Tibial nerve (tissue), 4 donors: ENCODE results near the gene MAP2K2. TPM values are rescaled to one million over a fixed set of nuclear protein-coding genes. Genes with fewer than 3 reads are reported as not detected.

Source experiments
- DNase-seq, 2 donors: peaks; one replicate each; pipeline ENCODE4 v3.0.0-alpha.2; 2019; ENCODE audit warnings: low spot score in 2 of 2
- H3K27ac ChIP-seq, 4 donors: fragments of 200-600 bp; sonication (generic) in 3 of 4; one replicate each; pipeline ENCODE4 v1.5.1; 2017 to 2019; ENCODE audit warnings: mild to moderate bottlenecking in 1 of 4
- H3K27me3 ChIP-seq, 2 donors: fragments of 200-600 bp; sonication (generic) in 1 of 2; one replicate each; pipeline versions ENCODE4 v1.5.1 to v1.6.0; 2017 to 2019
- H3K36me3 ChIP-seq, 3 donors: fragments of 200-600 bp; sonication (generic); one replicate each; pipeline ENCODE4 v1.5.1; 2018 to 2019
- H3K4me1 ChIP-seq, 4 donors: fragments of 200-600 bp; sonication (generic) in 3 of 4; one replicate each; pipeline ENCODE4 v1.5.1; 2017 to 2019
- H3K4me3 ChIP-seq, 4 donors: fragments of 200-600 bp; sonication (generic) in 3 of 4; one replicate each; pipeline ENCODE4 v1.5.1; 2017 to 2019; ENCODE audit warnings: mild to moderate bottlenecking in 1 of 4, moderate library complexity in 1 of 4
- H3K9me3 ChIP-seq, 4 donors: fragments of 200-600 bp; sonication (generic) in 3 of 4; one replicate each; pipeline ENCODE4 v1.5.1; 2017 to 2019
- CTCF ChIP-seq, 5 experiments: fragments of 200-600 bp in 3 of 5; fragments of 450-650 bp in 2 of 5; sonication (generic) in 3 of 5; IDR thresholded peaks; one replicate each; pipeline ENCODE4 v1.5.1; 2016 to 2019; ENCODE audit warnings: antibody characterized with exemption in 5 of 5, mild to moderate bottlenecking in 3 of 5, moderate library complexity in 2 of 5
- EP300 ChIP-seq, 2 donors: sonication (generic); formaldehyde crosslinking; IDR thresholded peaks; one replicate each; pipeline ENCODE4 v1.6.1; 2017; ENCODE audit warnings: antibody characterized with exemption in 2 of 2, mild to moderate bottlenecking in 1 of 2
- POLR2A ChIP-seq, 2 donors: fragments of 450-650 bp; IDR thresholded peaks; one replicate each; pipeline ENCODE4 v1.6.1; 2017; ENCODE audit warnings: antibody characterized with exemption in 2 of 2, mild to moderate bottlenecking in 2 of 2, moderate library complexity in 2 of 2
- WGBS, 2 donors: methylation state at CpG; one replicate each; pipeline ENCODE4 v1.1.5; 2018; 5-methylcytosine and 5-hydroxymethylcytosine counted together
- total RNA-seq, 4 donors: library from RNA; depleted of rRNA; stranded (reverse); fragments of >200 nt; gene quantifications; one replicate each; pipeline ENCODE4 v1.1.0, GENCODE V29; 2016

Gene MAP2K2
- total RNA-seq, 4 donors from 2014 or later: 36.9 to 128 (median 75.0) TPM

- TF ChIP-seq POLR2A (IDR thresholded peaks at IDR 0.05) (no peak), CTCF (IDR thresholded peaks at IDR 0.05) (no peak), EP300 (IDR thresholded peaks at IDR 0.05) (no peak)
- Histone ChIP-seq H3K4me3 (no peak overlapping the region), H3K4me1 (peaks cover 0 to 92% (median 52%) of the 10 kb centered on the region in 4 donors), H3K36me3 (peaks cover 14 to 59% (median 16%) of the 10 kb centered on the region in 3 donors), H3K27ac (peak overlapping the region in 1 of 4 donors; percentile 24), H3K27me3 (no peaks in the 10 kb centered on the region), H3K9me3 (no peaks in the 10 kb centered on the region)
- 91 to 97% methylated on average over 11 to 13 of the region's 20 CpGs for WGBS, 2 donors
- no peak for DNase-seq
Measured at GRCh38 chr19:4055209-4055552, 68.7 kb downstream of the MAP2K2 start.

DNA sequence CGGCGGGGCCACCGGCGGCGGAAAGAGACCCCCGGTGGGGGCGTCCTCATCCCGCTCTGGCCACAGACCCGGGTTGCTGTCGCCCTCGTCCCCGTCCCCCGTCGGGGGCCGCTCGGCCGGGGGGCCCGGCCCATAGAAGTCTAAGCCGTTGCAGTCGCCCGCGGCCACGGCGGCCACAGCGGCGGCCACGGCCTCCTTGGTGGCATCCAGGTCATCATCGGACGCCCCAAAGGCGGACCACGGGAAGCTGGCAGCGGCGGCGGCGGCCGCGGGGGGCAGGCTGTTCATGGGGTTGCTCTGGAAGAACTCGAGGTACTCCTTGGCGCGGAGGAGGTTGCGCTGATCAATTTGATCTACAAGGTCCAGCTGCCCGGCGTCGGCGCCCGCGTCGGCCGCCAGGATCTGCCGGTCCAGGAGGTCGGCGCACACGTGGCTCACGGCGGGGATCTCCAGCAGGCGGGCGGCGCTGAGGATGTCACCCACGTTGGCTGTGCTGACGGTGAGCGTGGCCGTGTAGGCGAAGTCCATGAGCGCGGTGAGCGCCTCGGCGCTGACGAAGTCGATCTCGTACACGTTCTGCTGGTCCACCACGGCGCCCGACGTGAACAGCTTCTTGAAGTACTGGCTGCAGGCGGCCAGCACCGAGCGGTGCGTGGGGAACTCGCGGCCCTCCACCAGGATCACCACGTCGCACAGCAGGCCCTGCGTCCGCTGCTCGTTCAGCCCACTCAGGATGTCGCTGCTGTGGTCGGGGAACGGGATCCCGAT, 69.3 kb downstream of the MAP2K2 start:
- no peak overlapping the region for H3K4me3 ChIP-seq
- no peaks in the 10 kb centered on the region for H3K27me3 ChIP-seq
- peaks cover 0 to 92% (median 46%) of the 10 kb centered on the region in 4 donors for H3K4me1 ChIP-seq
- TF ChIP-seq EP300 (IDR thresholded peaks at IDR 0.05): no peak
- TF ChIP-seq CTCF (IDR thresholded peaks at IDR 0.05): no peak
- no peak for TF ChIP-seq POLR2A (IDR thresholded peaks at IDR 0.05)
- DNase-seq: no peak
- H3K36me3 ChIP-seq: peaks cover 14 to 64% (median 16%) of the 10 kb centered on the region in 3 donors
- H3K9me3 ChIP-seq: no peaks in the 10 kb centered on the region
- peak overlapping the region in 2 of 4 donors; percentile 37 to 67 for H3K27ac ChIP-seq
- WGBS, 2 donors: 97% methylated on average over 55 to 57 of the region's 91 CpGs

DNA sequence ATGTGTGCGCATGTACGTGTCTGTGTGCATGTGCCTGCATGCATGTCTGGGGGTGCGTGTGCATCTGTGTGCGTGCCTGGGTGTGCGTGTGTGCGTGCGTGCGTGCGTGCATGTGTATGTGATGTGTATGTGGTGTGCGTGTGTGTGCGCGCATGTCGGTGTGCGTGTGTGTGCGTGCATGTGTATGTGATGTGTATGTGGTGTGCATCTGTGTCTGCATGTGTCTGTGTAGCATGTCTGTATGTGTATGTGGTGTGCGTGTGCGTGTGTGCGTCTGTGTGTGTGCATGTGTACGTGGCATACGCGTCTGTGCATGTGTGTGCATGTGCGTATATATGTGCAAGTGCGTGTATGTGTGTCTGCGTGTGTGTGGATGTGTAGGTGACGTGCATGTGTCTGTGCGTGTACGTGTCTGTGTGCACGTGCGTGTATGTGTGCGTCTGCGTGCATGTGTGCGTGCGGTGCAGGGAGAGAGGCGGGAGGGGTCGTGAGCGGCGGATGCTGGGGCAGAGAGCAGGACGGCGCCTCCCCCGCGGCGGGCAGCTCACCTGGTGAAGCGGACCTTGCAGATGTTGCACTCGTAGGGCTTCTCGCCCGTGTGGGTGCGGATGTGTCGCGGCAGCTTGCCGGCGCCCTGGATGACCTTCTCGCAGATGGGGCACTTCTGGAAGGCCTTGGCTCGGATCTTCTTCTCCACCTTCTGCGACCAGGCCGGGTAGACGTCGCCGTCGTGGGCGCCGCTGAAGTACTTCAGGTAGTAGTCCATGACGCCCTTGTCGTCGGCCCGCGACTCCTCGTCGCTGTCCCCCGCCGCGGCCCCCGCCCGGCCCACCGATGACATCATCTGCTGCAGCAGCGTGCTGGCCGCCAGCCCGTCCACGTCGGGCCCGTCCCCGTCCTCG, 70.2 kb downstream of the MAP2K2 start:
- H3K27ac ChIP-seq: peak overlapping the region in 3 of 4 donors; percentile 82 to 91 (median 88)
- H3K4me3 ChIP-seq: no peak overlapping the region
- 85 to 88% methylated on average over 82 of the region's 82 CpGs for WGBS, 2 donors

GRCh38 chr19:4052993-4053422, 70.9 kb downstream of the MAP2K2 start:
- H3K4me1 ChIP-seq: peaks cover 0 to 81% (median 32%) of the 10 kb centered on the region in 4 donors
- WGBS, 2 donors: 23 to 28% methylated on average over 8 to 13 of the region's 13 CpGs
- DNase-seq: no peak
- H3K27me3 ChIP-seq: no peaks in the 10 kb centered on the region
- H3K27ac ChIP-seq: peak overlapping the region; percentile 46 to 91 (median 85)
- no peaks in the 10 kb centered on the region for H3K9me3 ChIP-seq
- H3K36me3 ChIP-seq: peaks cover 15 to 74% (median 16%) of the 10 kb centered on the region in 3 donors
- H3K4me3 ChIP-seq: peak overlapping the region in 1 of 4 donors; percentile 20
- TF ChIP-seq POLR2A (IDR thresholded peaks at IDR 0.05): no peak
- TF ChIP-seq EP300 (IDR thresholded peaks at IDR 0.05): no peak
- TF ChIP-seq CTCF (IDR thresholded peaks at IDR 0.05): no peak

More for the DNA sequence above, 70.2 kb downstream of the MAP2K2 start:
- peaks cover 0 to 88% (median 37%) of the 10 kb centered on the region in 4 donors for H3K4me1 ChIP-seq
- TF ChIP-seq POLR2A (IDR thresholded peaks at IDR 0.05) (no peak), CTCF (IDR thresholded peaks at IDR 0.05) (no peak), EP300 (IDR thresholded peaks at IDR 0.05) (no peak)
- DNase-seq: no peak
- peaks cover 14 to 70% (median 16%) of the 10 kb centered on the region in 3 donors for H3K36me3 ChIP-seq
- no peaks in the 10 kb centered on the region for H3K27me3 ChIP-seq
- H3K9me3 ChIP-seq: no peaks in the 10 kb centered on the region
